UCSD-AML1 (cell line): Measurements from ENCODE around the gene HIGD1A.
"Not testable (repeated sequence)": the region's sequence is repeated elsewhere in the genome, so short reads cannot be mapped to it uniquely, and the experiment has no call there.

ENCODE experiments used
- DNase-seq: peaks from one replicate; lab custom pipeline; 2025; ENCODE audit not compliant: unreplicated experiment; lab: John Stamatoyannopoulos, UW

The HIGD1A gene

GRCh38 chr3:42829628-42830436 lies 25.5 kb upstream of the HIGD1A start:
- DNase-seq: no peak

GRCh38 chr3:42829083-42829627 lies 24.9 kb upstream of the HIGD1A start:
- no peak for DNase-seq

GRCh38 chr3:42827654-42828053 lies 23.4 kb upstream of the HIGD1A start:
- no peak for DNase-seq

- no peak for DNase-seq
Measured at GRCh38 chr3:42827023-42827422, 22.7 kb upstream of the HIGD1A start.

- DNase-seq: no peak
Measured at GRCh38 chr3:42826141-42826540, 21.9 kb upstream of the HIGD1A start.

GRCh38 chr3:42823351-42823750 lies 19.1 kb upstream of the HIGD1A start:
- DNase-seq: no peak

GRCh38 chr3:42822828-42823227 lies 18.5 kb upstream of the HIGD1A start:
- no peak for DNase-seq

GRCh38 chr3:42820746-42821051 lies 16.4 kb upstream of the HIGD1A start:
- no peak for DNase-seq

GRCh38 chr3:42819351-42819965 lies 15.2 kb upstream of the HIGD1A start:
- no peak for DNase-seq

- no peak for DNase-seq
Measured at GRCh38 chr3:42815826-42816225, 11.5 kb upstream of the HIGD1A start.

- DNase-seq: no peak
Measured at GRCh38 chr3:42814914-42815507, 10.7 kb upstream of the HIGD1A start.

- DNase-seq: no peak
Measured at GRCh38 chr3:42814246-42814645, 10.0 kb upstream of the HIGD1A start.

GRCh38 chr3:42811118-42811883 lies 7.0 kb upstream of the HIGD1A start:
- DNase-seq: peak; percentile 59

- DNase-seq: not testable (repeated sequence)
Measured at GRCh38 chr3:42810706-42811105, 6.4 kb upstream of the HIGD1A start.

GRCh38 chr3:42809202-42809601 lies 4.9 kb upstream of the HIGD1A start, which contains the start of gene ACKR2:
ACKR2 (plus strand) TSS chr3:42809445; CDS start chr3:42864503, 55,058 bp downstream.
- DNase-seq: no peak

- no peak for DNase-seq
Measured at GRCh38 chr3:42807929-42808328, 3.6 kb upstream of the HIGD1A start.

GRCh38 chr3:42805141-42805821 lies 991 bp upstream of the HIGD1A start:
- DNase-seq: no peak

- DNase-seq: no peak
Measured at GRCh38 chr3:42804831-42805132, 492 bp upstream of the HIGD1A start.

- DNase-seq: peak; percentile 65
Measured at GRCh38 chr3:42803414-42804105, 730 bp downstream of the HIGD1A start.

- no peak for DNase-seq
Measured at GRCh38 chr3:42802876-42803413, 1.3 kb downstream of the HIGD1A start.
